C4-2B (cell line): ENCODE results near the gene CIC.

Source experiments
- CTCF ChIP-seq: fragments of 450-650 bp; conservative IDR thresholded peaks from 2 replicates; pipeline ENCODE4 v1.5.1; 2017; ENCODE audit warnings: mild to moderate bottlenecking
- ZFX ChIP-seq: fragments of 450-650 bp; IDR thresholded peaks from 2 replicates; pipeline ENCODE4 v1.6.1; 2017

- no peak for TF ChIP-seq CTCF
- no peak for TF ChIP-seq ZFX
Observed at GRCh38 chr19:42322305-42322704, 53.3 kb downstream of the CIC start.
